Erythroblast (primary cell): ENCODE results near the gene ASPHD1.

Source experiments
- DNase-seq, 2 experiments: peaks; one replicate each; lab custom pipeline; 2025; lab: John Stamatoyannopoulos, UW
- GATA1 ChIP-seq: IDR thresholded peaks from 2 replicates; pipeline ENCODE4 v1.6.1; 2011; ENCODE audit warnings: low read depth, mild to moderate bottlenecking, control low read depth, low read length, moderate library complexity
- POLR2A ChIP-seq: IDR thresholded peaks from 2 replicates; pipeline ENCODE4 v1.6.1; 2011; ENCODE audit warnings: mild to moderate bottlenecking, low read length

Gene ASPHD1, protein sequence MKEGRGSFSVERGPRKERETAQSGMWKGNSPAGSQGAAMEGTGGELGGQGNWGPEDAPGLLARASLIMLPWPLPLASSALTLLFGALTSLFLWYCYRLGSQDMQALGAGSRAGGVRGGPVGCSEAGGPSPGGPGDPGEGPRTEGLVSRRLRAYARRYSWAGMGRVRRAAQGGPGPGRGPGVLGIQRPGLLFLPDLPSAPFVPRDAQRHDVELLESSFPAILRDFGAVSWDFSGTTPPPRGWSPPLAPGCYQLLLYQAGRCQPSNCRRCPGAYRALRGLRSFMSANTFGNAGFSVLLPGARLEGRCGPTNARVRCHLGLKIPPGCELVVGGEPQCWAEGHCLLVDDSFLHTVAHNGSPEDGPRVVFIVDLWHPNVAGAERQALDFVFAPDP

DNA sequence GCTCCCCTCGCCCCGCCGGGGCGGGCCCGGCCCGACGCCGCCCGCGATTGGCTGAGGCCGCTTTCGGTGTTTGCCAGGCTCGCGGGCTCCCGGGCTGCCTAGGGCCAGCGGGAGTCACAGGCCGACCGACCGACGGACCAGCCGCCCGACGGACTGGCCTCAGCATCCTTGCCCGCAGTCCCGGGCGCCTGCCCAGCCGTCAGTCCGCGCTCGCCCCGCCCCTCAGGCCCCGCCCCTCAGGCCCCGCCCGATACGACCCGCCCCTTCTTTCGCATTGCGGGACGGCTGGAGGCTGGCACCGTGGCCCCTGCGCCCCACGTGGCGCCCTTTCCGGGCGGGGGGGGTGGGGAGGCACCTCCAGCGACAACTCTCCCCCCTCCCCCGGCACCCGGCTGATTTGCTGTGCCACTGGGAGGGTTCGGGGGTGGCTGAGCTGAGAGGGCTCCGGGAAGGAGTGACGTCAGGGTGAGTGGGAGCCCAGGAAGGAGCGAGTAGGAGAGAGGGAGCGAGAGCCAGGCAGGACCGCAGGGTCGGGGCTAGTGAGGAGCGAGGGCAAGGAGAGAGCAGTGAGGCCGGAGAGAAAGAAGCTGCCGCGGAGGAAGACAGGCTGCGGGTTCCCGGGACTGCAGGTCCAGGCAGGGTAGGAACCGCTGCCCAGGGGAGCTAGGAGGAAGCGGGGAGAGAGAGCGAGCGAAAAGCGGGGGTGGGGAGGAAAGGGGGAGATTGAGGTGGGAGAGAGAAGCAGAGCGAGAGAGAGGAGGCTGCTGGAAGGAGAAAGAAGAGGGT is at the start of gene ASPHD1:
Gene ASPHD1 (plus strand): TSS at position 387 of the 786 bp plus-strand sequence. CDS start 484 bp downstream, outside the sequence.
- peak in 1 of 2 experiments; percentile 78 for DNase-seq
- TF ChIP-seq POLR2A (no peak), GATA1 (no peak)

DNA sequence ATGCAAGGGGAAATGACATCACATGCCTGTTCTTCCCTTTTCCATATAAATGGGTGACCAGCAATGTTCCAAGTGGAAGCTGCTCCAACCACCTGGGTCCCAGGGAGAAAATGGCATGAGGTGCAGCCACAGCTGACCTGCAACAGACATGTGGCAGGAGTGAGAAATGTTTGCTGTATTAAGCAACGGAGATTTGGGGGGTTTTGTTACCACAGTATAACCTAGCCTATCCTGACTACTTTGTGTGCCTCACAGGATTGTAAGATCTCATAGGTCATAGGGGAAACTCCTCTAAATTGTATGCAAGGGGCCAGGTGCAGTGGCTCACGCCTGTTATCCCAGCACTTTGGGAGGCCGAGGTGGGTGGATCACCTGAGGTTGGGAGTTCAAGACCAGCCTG is 49.3 kb upstream of the ASPHD1 start:
- DNase-seq: no peak

GRCh38 chr16:29852654-29853053 is 47.6 kb upstream of the ASPHD1 start:
- TF ChIP-seq POLR2A (no peak), GATA1 (no peak)
- DNase-seq: no peak

More for the DNA sequence above, 49.3 kb upstream of the ASPHD1 start:
- TF ChIP-seq POLR2A: no peak
- no peak for TF ChIP-seq GATA1

DNA sequence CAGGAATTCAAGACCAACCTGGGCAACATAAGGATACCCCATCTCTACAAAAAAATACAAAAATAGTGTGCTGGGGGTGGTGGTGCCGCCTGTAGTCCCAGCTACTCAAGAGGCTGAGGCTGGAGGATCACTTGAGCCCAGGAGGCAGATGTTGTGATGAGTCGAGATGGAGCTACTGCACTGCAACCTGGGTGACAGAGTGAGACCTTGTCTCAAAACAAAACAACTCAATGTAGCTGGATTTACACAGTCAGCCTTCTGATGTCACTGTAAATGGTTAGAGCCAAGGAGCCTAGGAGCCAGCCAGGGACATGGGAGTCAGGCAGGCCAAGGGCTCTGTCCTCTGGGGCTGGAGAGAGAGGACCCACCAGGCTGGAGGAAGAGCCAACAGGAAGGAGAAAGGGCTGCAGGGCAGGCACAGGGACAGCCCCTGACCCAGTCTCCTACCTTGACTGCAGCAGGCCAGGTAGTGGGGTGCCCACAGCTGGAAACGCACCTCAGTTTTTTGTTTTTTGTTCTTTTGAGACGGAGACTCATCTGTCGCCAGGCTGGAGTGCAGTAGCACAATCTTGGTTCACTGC is 45.7 kb upstream of the ASPHD1 start:
- TF ChIP-seq POLR2A (no peak), GATA1 (no peak)
- no peak for DNase-seq

DNA sequence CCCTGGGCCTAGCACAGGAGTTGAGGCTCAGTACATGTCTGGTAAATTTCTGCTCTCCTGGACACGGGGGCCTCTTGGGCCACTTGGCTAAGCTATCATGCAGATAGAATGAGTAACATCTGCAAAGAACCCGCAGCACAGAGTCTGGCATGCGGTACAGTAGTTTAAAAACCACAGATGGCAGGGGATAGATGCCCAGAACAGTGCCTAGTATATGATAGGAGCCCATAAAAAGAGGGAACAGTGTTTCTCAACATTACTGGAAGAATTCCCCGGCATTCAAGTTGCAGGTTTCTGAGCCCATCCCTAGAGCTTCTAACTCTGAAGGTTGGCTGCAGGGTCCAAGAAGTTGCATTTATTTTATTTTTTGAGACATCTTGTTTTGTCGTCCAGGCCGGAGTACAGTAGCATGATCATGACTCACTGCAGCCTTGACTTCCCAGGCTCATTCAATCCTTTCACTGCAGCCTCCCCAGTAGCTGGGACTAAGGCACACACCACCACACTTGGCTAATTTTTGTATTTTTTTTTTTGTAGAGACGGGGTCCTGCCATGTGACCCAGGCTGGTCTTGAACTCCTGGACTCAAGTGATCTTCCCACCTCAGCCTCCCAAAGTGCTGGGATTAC is 43.0 kb upstream of the ASPHD1 start:
- DNase-seq: no peak
- no peak for TF ChIP-seq GATA1
- no peak for TF ChIP-seq POLR2A

GRCh38 chr16:29858149-29858849 is 42.0 kb upstream of the ASPHD1 start:
- no peak for DNase-seq
- no peak for TF ChIP-seq GATA1

DNA sequence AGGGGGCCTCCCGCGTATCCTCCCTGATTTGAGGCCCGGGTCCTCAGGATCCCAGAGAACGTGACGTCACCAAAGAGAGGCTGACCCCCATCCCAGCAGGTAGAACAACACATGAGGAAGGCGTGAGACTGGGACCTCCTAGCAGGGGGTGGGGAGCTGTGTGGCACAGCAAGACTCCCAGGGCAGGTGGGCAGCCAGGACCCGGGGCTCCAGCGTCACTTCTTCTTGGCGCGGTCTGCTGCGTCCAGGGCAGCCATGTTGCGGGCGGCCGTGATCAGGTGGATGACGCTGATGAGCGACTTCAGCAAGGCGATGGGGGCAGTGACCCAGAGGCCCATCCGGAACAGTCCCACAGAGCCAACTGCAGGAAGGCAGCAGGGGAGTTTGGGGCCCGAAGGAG is 41.3 kb upstream of the ASPHD1 start:
- no peak for DNase-seq
- TF ChIP-seq POLR2A: no peak
- no peak for TF ChIP-seq GATA1

GRCh38 chr16:29860218-29860617 is 40.1 kb upstream of the ASPHD1 start:
- TF ChIP-seq POLR2A: no peak
- no peak for TF ChIP-seq GATA1
- no peak for DNase-seq

DNA sequence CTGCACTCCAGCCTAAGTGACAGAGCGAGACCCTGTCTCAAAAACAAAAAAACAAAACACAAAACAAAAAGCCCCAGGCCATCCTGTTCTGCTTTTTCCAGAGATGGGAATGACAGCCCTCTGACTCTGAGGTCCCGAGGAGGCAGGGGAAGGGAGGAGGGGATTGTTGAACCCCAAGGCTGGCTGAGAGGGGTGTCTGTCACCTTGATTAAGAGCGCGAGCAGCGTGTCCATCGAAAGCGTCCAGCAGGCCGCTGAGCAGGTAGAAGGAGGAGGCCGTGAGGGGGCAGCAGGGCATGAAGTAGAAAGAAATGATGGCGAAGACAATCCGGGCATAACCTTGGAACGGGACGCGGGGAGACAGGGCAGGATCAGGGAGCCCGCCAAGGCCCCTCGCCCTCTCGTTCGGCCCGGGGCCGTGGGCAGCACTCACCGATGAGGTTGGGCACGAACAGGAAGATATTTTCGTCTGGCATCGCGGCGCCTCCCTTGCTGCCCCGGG is 37.9 kb upstream of the ASPHD1 start:
- DNase-seq: peak in 1 of 2 experiments; percentile 69
- TF ChIP-seq POLR2A (no peak), GATA1 (no peak)

DNA sequence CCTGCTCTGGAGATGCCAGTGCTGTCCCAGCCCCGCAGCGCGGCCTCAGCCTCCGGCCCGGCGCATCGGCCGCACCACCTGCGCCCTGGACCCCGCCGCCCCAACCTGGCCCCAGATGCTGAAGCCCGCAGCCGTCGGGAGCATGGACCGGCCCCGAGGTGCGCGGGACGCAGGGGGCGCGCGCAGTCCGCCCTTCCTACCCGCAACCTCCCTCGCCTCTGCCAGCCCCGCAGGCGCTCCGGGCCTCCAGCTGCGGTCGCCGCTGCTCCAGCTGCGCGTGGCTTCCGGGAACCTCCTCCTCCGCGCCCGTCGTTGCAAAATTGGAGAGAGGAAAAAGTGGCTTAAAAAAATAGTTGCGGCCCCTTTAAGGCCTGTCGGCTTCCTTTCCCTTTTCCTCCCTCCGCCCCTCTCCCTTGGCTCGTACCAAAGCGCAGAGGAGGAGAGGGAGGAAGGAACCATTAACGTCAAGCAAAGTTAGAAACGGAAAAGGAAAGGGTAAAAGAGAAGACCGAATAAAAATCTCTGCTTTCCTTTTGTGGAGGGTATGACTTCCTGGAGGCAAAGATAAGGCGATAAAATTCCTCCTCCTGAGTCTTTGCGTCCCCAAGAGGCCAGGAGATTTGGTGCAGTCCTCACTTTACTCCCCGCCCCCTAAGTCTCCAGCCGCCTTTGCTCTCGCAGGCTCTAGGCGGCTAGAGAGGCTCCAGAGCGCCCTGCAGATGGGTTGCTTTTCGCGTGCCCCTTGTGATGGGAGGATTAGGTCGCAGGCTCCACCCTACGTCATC is 37.2 kb upstream of the ASPHD1 start, which contains the start of gene CDIPT:
Gene CDIPT (minus strand): TSS at position 343 of the 785 bp plus-strand sequence. CDS start 369 bp downstream, outside the sequence.
- TF ChIP-seq GATA1 (no peak), POLR2A (peak; percentile 43)
- DNase-seq: peak; percentile 98

GRCh38 chr16:29863669-29863984 is 36.7 kb upstream of the ASPHD1 start:
- no peak for DNase-seq
- no peak for TF ChIP-seq GATA1
- no peak for TF ChIP-seq POLR2A

GRCh38 chr16:29864205-29864604 is 36.1 kb upstream of the ASPHD1 start:
- TF ChIP-seq POLR2A (no peak), GATA1 (no peak)
- DNase-seq: no peak
